ENCODE results near the gene ARHGAP33.
"Not testable (repeated sequence)": the region's sequence is repeated elsewhere in the genome, so short reads cannot be mapped to it uniquely, and the experiment has no call there.

The ARHGAP33 gene

DNA sequence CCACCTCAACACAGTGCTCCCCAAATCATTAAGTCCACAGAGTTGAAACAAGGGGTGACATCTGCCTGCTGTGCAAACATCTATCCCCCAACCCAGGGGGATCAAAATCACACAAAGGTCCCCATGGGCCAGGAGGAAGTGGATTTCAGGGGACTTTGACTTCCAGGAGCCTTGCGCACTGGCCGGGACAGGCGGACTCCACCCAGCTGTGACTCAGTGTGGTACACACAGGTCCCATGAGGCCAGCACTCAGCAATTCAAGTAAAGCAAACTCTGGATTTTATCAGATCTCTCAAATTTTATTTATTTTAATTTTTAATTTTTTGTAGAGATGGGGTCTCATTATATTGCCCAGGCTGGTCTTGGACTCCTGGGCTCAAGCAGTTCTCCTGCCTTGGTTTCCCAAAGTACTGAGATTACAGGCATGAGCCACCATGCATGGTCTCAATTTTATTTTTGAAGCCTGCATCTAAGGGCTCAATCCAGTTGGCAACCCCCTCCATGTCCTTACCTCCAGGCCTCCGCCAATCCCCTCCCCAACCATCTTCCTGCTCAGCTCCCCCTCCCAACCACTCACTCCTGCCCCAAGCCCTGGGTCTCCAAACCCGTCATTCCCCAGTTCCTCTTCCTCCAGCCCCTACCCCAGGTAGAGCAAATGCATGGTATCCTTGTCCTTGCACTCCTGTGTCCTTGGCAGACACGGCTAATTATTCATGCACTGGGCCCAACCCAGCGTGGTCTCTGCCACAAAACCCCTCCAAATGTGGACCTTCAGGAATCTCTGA is 18.2 kb downstream of the ARHGAP33 start:
- H3K27ac ChIP-seq (ENCODE audit: low read length): no peak overlapping the region
- no peak overlapping the region for H3K4me3 ChIP-seq (ENCODE audit: low read depth in 1 of 2, low read length in 2 of 2)
- no peaks in the 10 kb centered on the region for H3K4me1 ChIP-seq (ENCODE audit: control insufficient read depth in 1 of 2, insufficient read depth in 2 of 2, low read length in 2 of 2)
- H3K9me3 ChIP-seq (ENCODE audit: control insufficient read depth in 1 of 2, low read length in 2 of 2): no peaks in the 10 kb centered on the region
- no peaks in the 10 kb centered on the region for H3K36me3 ChIP-seq (ENCODE audit: control insufficient read depth in 1 of 2, insufficient read depth in 2 of 2, low read length in 2 of 2)
- H3K27me3 ChIP-seq (ENCODE audit: low read depth, low read length): peaks cover 10% of the 10 kb centered on the region

DNA sequence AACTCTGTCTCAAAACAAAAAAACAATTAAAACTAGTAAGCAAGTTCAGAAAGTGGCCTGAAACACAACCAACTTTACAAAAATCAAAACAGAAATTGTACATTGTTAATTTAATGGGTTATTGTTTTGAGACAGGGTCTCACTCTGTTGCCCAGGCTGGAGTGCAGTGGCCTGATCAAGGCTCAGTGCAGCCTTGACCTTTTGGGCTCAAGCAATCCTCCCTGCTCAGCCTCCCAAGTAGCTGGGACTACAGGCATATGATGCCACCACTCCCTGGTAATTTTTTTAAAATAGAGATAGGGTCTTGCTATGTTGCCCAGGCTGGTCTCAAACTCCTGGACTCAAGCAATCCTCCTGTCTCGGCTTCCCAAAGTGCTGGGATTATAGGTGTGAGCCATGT is 20.2 kb downstream of the ARHGAP33 start:
- H3K4me3 ChIP-seq (ENCODE audit: low read depth in 1 of 2, low read length in 2 of 2); H3K27me3 ChIP-seq (ENCODE audit: low read depth, low read length); H3K9me3 ChIP-seq (ENCODE audit: control insufficient read depth in 1 of 2, low read length in 2 of 2); H3K36me3 ChIP-seq (ENCODE audit: control insufficient read depth in 1 of 2, insufficient read depth in 2 of 2, low read length in 2 of 2); H3K4me1 ChIP-seq (ENCODE audit: control insufficient read depth in 1 of 2, insufficient read depth in 2 of 2, low read length in 2 of 2); H3K27ac ChIP-seq (ENCODE audit: low read length): not testable (repeated sequence)

DNA sequence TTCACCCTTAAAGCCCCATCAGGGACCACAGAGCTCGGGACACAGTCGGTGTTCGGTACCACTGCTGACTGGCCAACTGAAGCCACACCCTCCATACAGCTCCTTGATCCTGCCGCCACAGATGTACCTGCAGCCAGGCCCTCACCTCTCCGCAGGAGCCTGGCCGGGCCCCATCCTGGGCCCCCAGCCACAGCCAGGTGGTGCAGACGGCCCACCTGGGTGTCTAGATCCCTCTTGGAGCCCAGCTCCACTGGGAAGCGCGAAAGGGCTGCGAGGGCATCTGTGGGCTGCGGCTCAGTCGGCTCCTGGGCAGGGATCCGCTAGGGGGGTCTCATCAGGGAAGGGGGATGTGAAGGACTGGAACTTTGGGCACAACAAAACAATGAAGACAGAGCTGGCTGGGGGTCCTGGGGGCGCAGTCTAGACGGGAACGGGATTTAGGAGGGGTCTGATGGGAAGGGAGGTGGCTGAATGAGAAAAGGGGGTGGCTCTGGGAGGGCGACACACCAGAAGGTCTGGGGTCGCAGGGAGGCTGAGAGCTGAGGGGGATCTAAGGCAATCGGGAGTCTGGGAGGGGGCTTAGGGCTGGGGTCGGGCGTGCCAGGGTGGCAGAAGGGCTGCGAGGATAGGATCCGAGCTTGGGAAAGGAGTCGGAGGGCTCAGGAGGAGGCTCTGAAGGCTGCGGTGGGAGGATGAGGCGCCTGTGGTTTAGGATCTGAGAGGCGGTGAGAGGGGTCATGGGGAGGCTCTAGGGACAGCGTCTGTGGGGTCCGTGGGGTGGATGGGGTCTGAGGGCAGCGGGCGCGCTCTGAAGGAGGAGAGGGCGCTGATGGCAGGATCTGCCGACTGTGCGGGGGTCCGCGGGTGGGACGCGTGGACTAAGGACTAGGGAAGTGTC is 21.5 kb downstream of the ARHGAP33 start:
- H3K4me1 ChIP-seq (ENCODE audit: control insufficient read depth in 1 of 2, insufficient read depth in 2 of 2, low read length in 2 of 2): no peaks in the 10 kb centered on the region
- no peaks in the 10 kb centered on the region for H3K9me3 ChIP-seq (ENCODE audit: control insufficient read depth in 1 of 2, low read length in 2 of 2)
- peaks cover 10% of the 10 kb centered on the region for H3K27me3 ChIP-seq (ENCODE audit: low read depth, low read length)
- H3K4me3 ChIP-seq (ENCODE audit: low read depth in 1 of 2, low read length in 2 of 2): no peak overlapping the region
- H3K36me3 ChIP-seq (ENCODE audit: control insufficient read depth in 1 of 2, insufficient read depth in 2 of 2, low read length in 2 of 2): no peaks in the 10 kb centered on the region
- H3K27ac ChIP-seq (ENCODE audit: low read length): no peak overlapping the region

DNA sequence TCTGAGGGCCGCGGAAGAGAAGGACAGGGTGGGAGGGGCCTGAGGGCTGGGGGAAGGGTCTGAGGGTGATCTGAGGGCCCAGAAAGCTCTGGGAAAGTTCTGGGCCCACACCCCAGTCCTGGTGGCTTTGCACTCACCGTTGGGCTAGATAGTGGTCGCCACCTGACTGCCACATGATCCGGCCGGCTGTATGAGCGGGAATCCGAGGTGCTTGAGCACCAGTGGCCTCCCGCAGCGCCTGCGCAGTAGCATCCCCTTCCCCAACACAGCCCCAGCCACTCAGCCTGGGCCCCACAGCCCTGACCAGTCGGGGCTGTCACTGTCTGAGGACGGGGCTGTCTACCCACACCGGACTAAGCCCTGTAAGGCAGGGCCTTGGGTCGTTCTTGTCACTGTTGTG is 22.3 kb downstream of the ARHGAP33 start:
- Histone ChIP-seq H3K27me3 (ENCODE audit: low read depth, low read length) (peaks cover 10% of the 10 kb centered on the region), H3K27ac (ENCODE audit: low read length) (no peak overlapping the region), H3K36me3 (ENCODE audit: control insufficient read depth in 1 of 2, insufficient read depth in 2 of 2, low read length in 2 of 2) (no peaks in the 10 kb centered on the region), H3K9me3 (ENCODE audit: control insufficient read depth in 1 of 2, low read length in 2 of 2) (no peaks in the 10 kb centered on the region), H3K4me1 (ENCODE audit: control insufficient read depth in 1 of 2, insufficient read depth in 2 of 2, low read length in 2 of 2) (no peaks in the 10 kb centered on the region), H3K4me3 (ENCODE audit: low read depth in 1 of 2, low read length in 2 of 2) (no peak overlapping the region)

DNA sequence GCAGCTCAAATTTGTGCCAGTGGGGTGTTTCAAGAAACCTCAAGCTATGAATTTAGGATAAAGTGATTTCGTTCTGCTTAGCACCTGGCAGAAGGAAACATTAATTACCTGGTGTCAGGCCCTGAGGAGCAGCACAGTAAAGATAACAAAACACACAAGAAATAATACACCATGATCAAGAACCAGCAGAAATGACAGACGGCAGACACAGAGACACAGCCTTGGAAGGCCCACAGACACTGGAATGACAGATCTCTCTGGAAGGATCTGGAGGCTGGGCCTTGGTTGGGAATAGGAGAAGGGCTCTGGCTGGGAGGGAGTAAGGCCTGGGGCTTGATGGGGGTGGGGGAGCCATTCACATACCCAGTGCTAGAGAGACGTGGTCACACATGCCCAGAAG is 26.5 kb downstream of the ARHGAP33 start:
- no peak overlapping the region for H3K27ac ChIP-seq (ENCODE audit: low read length)
- no peaks in the 10 kb centered on the region for H3K9me3 ChIP-seq (ENCODE audit: control insufficient read depth in 1 of 2, low read length in 2 of 2)
- H3K27me3 ChIP-seq (ENCODE audit: low read depth, low read length): peaks cover 4% of the 10 kb centered on the region
- H3K4me3 ChIP-seq (ENCODE audit: low read depth in 1 of 2, low read length in 2 of 2): no peak overlapping the region
- H3K4me1 ChIP-seq (ENCODE audit: control insufficient read depth in 1 of 2, insufficient read depth in 2 of 2, low read length in 2 of 2): no peaks in the 10 kb centered on the region
- no peaks in the 10 kb centered on the region for H3K36me3 ChIP-seq (ENCODE audit: control insufficient read depth in 1 of 2, insufficient read depth in 2 of 2, low read length in 2 of 2)

DNA sequence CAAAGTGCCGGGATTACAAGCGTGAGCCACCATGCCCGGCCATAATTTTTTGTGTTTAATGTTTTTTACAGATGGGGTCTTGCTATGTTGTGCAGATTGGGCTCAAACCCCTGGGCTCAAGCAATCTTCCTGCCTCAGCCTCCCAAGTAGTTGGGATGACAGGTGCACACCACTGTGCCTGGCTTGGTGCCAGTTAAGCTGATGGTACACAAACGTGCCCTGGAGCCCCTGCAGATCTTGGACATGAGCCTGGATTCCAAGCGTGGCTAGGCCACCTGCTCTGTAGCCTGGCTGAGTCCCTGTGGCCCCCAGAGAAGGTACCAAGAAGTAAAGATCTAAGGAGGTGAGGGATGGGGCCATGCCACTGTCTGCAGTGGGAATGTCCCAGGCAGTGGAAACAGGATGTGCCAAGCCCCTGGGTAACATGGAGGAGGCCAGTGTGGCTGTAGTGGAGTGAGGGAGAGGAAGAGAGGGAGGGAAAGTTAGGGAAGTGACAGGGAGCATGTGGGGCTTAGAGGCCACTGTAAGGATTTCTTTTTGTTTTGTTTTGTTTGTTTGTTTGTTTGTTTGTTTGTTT is 30.2 kb downstream of the ARHGAP33 start:
- Histone ChIP-seq H3K27me3 (ENCODE audit: low read depth, low read length) (no peaks in the 10 kb centered on the region), H3K36me3 (ENCODE audit: control insufficient read depth in 1 of 2, insufficient read depth in 2 of 2, low read length in 2 of 2) (no peaks in the 10 kb centered on the region), H3K27ac (ENCODE audit: low read length) (no peak overlapping the region), H3K9me3 (ENCODE audit: control insufficient read depth in 1 of 2, low read length in 2 of 2) (no peaks in the 10 kb centered on the region), H3K4me1 (ENCODE audit: control insufficient read depth in 1 of 2, insufficient read depth in 2 of 2, low read length in 2 of 2) (no peaks in the 10 kb centered on the region), H3K4me3 (ENCODE audit: low read depth in 1 of 2, low read length in 2 of 2) (no peak overlapping the region)

DNA sequence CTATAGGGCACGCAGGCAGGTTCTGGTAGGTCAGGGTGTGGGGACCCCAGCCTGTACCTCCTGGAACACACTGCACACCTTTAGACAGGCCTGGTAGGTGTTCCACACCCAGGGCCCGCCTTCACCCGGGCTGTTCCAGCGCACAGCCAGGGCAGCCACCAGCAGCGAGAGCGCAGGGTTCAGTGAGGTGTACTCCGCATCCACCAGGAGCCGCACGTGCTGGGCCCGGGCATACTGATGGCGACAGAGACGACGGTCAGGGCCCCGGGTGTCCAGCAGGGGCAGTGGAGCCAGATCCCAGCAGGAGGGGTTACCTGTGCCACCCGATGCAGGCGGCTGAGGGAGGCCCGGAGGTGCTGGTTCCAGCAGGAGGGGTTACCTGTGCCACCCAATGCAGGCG is 31.2 kb downstream of the ARHGAP33 start:
- H3K36me3 ChIP-seq (ENCODE audit: control insufficient read depth in 1 of 2, insufficient read depth in 2 of 2, low read length in 2 of 2): no peaks in the 10 kb centered on the region

DNA sequence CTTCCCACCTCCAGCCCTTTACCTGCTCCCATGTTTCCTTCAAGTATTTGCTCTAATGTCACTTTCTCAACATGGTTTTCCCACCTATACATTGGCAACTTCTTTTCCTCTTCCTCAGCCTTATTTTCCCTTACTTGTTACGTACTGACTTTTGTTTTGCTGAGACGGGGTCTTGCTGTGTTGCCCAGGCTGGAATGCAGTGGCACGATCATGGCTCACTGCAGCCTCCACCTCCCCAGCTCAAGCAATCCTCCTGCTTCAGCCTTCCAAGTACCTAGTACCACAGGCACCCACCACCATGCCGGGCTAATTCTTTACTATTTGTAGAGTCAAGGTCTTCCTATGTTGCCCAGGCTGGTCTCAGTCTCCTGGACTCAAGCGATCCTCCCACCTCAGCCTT is 32.3 kb downstream of the ARHGAP33 start:
- H3K4me3 ChIP-seq (ENCODE audit: low read depth in 1 of 2, low read length in 2 of 2): no peak overlapping the region
- no peak overlapping the region for H3K27ac ChIP-seq (ENCODE audit: low read length)
- H3K36me3 ChIP-seq (ENCODE audit: control insufficient read depth in 1 of 2, insufficient read depth in 2 of 2, low read length in 2 of 2): no peaks in the 10 kb centered on the region
- no peaks in the 10 kb centered on the region for H3K9me3 ChIP-seq (ENCODE audit: control insufficient read depth in 1 of 2, low read length in 2 of 2)
- no peaks in the 10 kb centered on the region for H3K4me1 ChIP-seq (ENCODE audit: control insufficient read depth in 1 of 2, insufficient read depth in 2 of 2, low read length in 2 of 2)
- H3K27me3 ChIP-seq (ENCODE audit: low read depth, low read length): no peaks in the 10 kb centered on the region

More for the DNA sequence above, 31.2 kb downstream of the ARHGAP33 start:
- H3K9me3 ChIP-seq (ENCODE audit: control insufficient read depth in 1 of 2, low read length in 2 of 2): no peaks in the 10 kb centered on the region
- H3K27me3 ChIP-seq (ENCODE audit: low read depth, low read length): no peaks in the 10 kb centered on the region
- no peaks in the 10 kb centered on the region for H3K4me1 ChIP-seq (ENCODE audit: control insufficient read depth in 1 of 2, insufficient read depth in 2 of 2, low read length in 2 of 2)
- H3K27ac ChIP-seq (ENCODE audit: low read length): no peak overlapping the region
- no peak overlapping the region for H3K4me3 ChIP-seq (ENCODE audit: low read depth in 1 of 2, low read length in 2 of 2)

DNA sequence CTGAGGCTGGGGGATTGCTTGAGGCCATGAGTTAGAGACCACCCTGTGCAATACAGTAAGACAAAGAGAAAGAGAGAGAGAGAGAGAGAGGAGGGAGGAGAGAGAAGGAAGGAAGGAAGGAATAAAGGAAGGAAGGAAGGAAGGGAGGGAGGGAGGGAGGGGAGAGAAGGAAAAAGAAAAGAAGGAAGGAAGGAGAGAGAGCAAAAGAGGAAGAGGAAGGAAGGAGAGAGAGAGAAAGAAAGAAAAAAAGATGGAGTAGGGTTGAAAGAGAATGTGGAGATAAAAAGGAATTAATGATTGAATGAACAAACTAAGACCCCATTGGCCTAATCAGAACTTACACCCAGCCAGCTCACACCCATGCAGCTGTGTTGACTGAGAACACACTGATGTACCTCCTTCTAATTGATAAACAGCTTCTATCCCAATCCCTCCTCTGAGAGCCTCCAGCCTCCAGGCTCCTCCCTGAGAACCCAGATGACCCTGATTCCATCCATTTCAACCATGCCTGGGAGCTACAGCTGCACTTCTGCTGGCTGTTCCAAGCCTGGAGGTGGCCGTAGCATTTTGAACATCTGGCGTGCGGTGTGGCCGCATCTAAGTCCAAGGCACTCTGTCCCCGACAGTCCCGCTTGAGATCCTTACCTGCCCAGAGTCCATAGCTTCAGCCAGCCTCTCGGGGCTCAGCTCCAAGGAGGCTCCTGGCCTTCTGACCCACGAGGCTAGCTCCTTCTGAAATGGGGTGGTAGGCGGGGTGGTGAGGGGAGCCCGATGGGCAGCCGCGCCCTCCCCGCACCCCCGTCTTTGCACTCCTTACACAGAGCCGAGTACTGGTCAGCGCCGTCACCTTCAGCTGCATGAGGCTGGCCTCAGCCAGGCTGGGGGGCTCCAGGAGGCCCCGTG is 36.2 kb downstream of the ARHGAP33 start:
- no peak overlapping the region for H3K4me3 ChIP-seq (ENCODE audit: low read depth in 1 of 2, low read length in 2 of 2)
- no peak overlapping the region for H3K27ac ChIP-seq (ENCODE audit: low read length)
- no peaks in the 10 kb centered on the region for H3K4me1 ChIP-seq (ENCODE audit: control insufficient read depth in 1 of 2, insufficient read depth in 2 of 2, low read length in 2 of 2)
- H3K27me3 ChIP-seq (ENCODE audit: low read depth, low read length): no peaks in the 10 kb centered on the region
- no peaks in the 10 kb centered on the region for H3K36me3 ChIP-seq (ENCODE audit: control insufficient read depth in 1 of 2, insufficient read depth in 2 of 2, low read length in 2 of 2)
- no peaks in the 10 kb centered on the region for H3K9me3 ChIP-seq (ENCODE audit: control insufficient read depth in 1 of 2, low read length in 2 of 2)

DNA sequence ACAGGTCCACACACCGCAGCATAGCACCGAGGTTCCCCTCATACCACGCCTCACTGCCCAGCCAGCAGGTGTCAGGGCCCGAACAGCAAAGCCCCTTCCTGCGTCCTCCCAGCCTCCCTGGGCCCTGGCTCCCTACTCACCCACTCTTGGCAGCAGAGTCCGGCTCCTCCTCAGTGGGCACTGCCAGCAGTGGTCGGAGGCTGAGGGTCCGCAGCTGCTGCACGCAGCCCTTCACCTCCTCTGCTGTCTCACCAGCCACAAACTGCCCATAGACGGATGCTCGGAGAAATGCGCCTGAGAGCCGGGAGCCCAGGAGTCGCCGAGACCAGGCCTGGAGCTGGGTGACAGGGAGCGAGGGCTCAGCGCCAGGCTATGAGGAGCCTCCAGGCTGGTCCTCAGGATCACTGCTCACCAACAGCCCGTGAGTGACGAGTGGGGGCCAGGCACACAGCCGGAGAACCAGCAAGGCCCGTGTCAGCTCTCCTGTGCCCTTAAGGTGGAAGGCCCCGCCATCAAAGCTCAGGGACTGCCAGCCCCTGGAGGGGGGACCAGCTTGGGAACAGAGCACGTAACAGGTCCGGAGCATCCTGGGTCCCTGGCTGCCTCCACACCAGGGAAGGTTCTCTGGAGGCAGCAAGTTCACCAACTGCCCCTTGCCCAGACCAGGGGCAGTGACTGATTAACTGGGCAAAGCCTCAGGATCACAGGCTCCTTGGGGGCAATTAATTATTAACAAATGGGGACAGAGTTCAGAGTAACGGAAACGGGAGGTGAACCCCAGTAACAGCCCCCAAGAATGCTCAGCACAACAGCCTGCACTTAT is 37.1 kb downstream of the ARHGAP33 start, which contains the start of gene PRODH2:
Gene PRODH2, minus strand, starts transcription at position 626 of the 823 bp plus-strand sequence. Its CDS starts 40 bp downstream, at position 586.
- H3K27ac ChIP-seq (ENCODE audit: low read length): no peak within 1 kb of the TSS
- H3K4me1 ChIP-seq (ENCODE audit: control insufficient read depth in 1 of 2, insufficient read depth in 2 of 2, low read length in 2 of 2): no peaks in the 10 kb centered on the region
- H3K36me3 ChIP-seq (ENCODE audit: control insufficient read depth in 1 of 2, insufficient read depth in 2 of 2, low read length in 2 of 2): no peaks in the 10 kb centered on the region
- H3K4me3 ChIP-seq (ENCODE audit: low read depth in 1 of 2, low read length in 2 of 2): no peak within 1 kb of the TSS
- no peaks in the 10 kb centered on the region for H3K9me3 ChIP-seq (ENCODE audit: control insufficient read depth in 1 of 2, low read length in 2 of 2)
- no peaks in the 10 kb centered on the region for H3K27me3 ChIP-seq (ENCODE audit: low read depth, low read length)
